GM23248 (cell line): ENCODE data around the gene ARRDC1.

Experiments used
- EZH2 ChIP-seq: fragments of 200-600 bp; sonication (generic); IDR thresholded peaks from 2 replicates; pipeline ENCODE4 v1.6.1; 2018; ENCODE audit warnings: antibody characterized with exemption, mild to moderate bottlenecking; ENCODE audit not compliant: insufficient read depth, poor library complexity, severe bottlenecking
- EZH2phosphoT487 ChIP-seq: fragments of 200-600 bp; sonication (generic); IDR thresholded peaks from 2 replicates; pipeline ENCODE4 v1.6.1; 2018; ENCODE audit warnings: antibody characterized with exemption, moderate library complexity, mild to moderate bottlenecking, low read depth; ENCODE audit not compliant: insufficient read depth

- TF ChIP-seq EZH2, result no peak
- TF ChIP-seq EZH2phosphoT487, result no peak
Observed at GRCh38 chr9:137602661-137603060, 2.8 kb upstream of the ARRDC1 start.
